ENCODE measurements around the gene LCMT2. TPM values are rescaled to one million over a fixed set of nuclear protein-coding genes. Genes with fewer than 3 reads are reported as not detected.

LCMT2 gene
- total RNA-seq, 4 donors from 2014 or later = 4.0 to 14.4 (median 9.8) TPM

- WGBS, 2 donors = 89% methylated on average over 12 of the region's 12 CpGs
- Histone ChIP-seq H3K4me3 (no peak overlapping the region), H3K36me3 (no peaks in the 10 kb centered on the region), H3K27me3 (peaks cover 0 to 7% of the 10 kb centered on the region in 2 donors), H3K4me1 (no peaks in the 10 kb centered on the region), H3K27ac (no peak overlapping the region), H3K9me3 (no peaks in the 10 kb centered on the region)
- TF ChIP-seq, protein P1, sequence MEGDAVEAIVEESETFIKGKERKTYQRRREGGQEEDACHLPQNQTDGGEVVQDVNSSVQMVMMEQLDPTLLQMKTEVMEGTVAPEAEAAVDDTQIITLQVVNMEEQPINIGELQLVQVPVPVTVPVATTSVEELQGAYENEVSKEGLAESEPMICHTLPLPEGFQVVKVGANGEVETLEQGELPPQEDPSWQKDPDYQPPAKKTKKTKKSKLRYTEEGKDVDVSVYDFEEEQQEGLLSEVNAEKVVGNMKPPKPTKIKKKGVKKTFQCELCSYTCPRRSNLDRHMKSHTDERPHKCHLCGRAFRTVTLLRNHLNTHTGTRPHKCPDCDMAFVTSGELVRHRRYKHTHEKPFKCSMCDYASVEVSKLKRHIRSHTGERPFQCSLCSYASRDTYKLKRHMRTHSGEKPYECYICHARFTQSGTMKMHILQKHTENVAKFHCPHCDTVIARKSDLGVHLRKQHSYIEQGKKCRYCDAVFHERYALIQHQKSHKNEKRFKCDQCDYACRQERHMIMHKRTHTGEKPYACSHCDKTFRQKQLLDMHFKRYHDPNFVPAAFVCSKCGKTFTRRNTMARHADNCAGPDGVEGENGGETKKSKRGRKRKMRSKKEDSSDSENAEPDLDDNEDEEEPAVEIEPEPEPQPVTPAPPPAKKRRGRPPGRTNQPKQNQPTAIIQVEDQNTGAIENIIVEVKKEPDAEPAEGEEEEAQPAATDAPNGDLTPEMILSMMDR (IDR thresholded peaks at IDR 0.05) = no peak
- TF ChIP-seq POLR2A (IDR thresholded peaks at IDR 0.05) (no peak), EP300 (IDR thresholded peaks at IDR 0.05) (no peak)
- no peak for DNase-seq (ENCODE audit: low spot score in 2 of 2)
Measured at GRCh38 chr15:43281926-43282602, 48.3 kb downstream of the LCMT2 start.

DNA sequence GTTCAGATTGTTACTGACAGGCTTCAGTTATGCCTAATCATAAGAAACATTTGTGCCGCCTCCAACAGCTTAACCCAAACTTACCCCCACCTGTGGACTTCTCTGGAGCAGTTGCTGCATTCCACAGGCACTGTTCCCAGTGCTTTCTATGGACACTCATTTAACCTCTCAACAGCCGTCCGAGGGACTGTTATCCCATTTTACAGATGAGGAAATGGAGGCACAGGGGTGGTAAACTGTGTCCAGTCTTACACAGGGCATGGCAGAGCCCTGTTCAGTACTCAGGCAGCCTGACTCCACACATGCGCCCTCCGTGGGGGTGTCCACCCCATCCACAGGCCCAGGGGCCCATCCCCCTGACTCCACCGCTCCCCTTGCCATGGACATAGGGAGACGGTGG, 49.4 kb downstream of the LCMT2 start:
- Histone ChIP-seq H3K4me3 (no peak overlapping the region), H3K4me1 (no peaks in the 10 kb centered on the region), H3K27ac (no peak overlapping the region), H3K27me3 (peaks cover 0 to 17% of the 10 kb centered on the region in 2 donors), H3K36me3 (no peaks in the 10 kb centered on the region), H3K9me3 (no peaks in the 10 kb centered on the region)
- WGBS, 2 donors = 69 to 78% methylated on average over 7 of the region's 7 CpGs
- no peak for DNase-seq (ENCODE audit: low spot score in 2 of 2)
- TF ChIP-seq POLR2A (IDR thresholded peaks at IDR 0.05) (no peak), EP300 (IDR thresholded peaks at IDR 0.05) (no peak)
- TF ChIP-seq, protein P1 (IDR thresholded peaks at IDR 0.05) = no peak

DNA sequence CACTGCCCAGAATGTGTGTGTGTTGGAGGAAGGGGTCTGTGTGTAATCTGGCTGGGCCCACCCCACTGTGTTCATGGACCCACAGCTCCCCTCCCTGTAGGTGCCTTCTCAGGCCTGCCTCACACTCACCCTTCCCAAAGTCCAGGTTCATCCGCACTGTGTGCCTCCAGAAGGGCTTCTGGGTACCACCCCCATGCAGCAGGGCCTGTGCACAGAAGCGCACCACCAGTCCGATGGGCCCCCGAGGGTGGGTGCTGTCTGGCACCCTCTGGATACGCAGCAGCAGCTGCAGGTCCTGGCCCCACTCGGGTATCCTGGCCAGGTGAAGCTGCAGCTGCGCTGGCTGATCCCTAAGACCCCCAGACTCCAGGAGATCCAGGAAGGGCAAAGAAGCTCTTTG, 50.9 kb downstream of the LCMT2 start:
- 87 to 92% methylated on average over 5 to 7 of the region's 7 CpGs for WGBS, 2 donors
- Histone ChIP-seq H3K27me3 (peaks cover 0 to 18% of the 10 kb centered on the region in 2 donors), H3K36me3 (no peaks in the 10 kb centered on the region), H3K27ac (no peak overlapping the region), H3K4me1 (no peaks in the 10 kb centered on the region), H3K4me3 (no peak overlapping the region), H3K9me3 (no peaks in the 10 kb centered on the region)
- DNase-seq (ENCODE audit: low spot score in 2 of 2) = no peak
- no peak for TF ChIP-seq EP300 (IDR thresholded peaks at IDR 0.05)
- TF ChIP-seq, protein P1 (IDR thresholded peaks at IDR 0.05) = no peak
- TF ChIP-seq POLR2A (IDR thresholded peaks at IDR 0.05) = no peak

- Histone ChIP-seq H3K27ac (no peak overlapping the region), H3K9me3 (no peaks in the 10 kb centered on the region), H3K27me3 (peaks cover 0 to 23% of the 10 kb centered on the region in 2 donors), H3K4me3 (no peak overlapping the region), H3K4me1 (no peaks in the 10 kb centered on the region), H3K36me3 (no peaks in the 10 kb centered on the region)
- TF ChIP-seq, protein P1 (IDR thresholded peaks at IDR 0.05) = no peak
- no peak for TF ChIP-seq EP300 (IDR thresholded peaks at IDR 0.05)
- no peak for TF ChIP-seq POLR2A (IDR thresholded peaks at IDR 0.05)
- DNase-seq (ENCODE audit: low spot score in 2 of 2) = no peak
- WGBS, 2 donors = 79 to 83% methylated on average over 11 of the region's 11 CpGs
Measured at GRCh38 chr15:43278869-43279268, 51.5 kb downstream of the LCMT2 start.

- no peak for DNase-seq (ENCODE audit: low spot score in 2 of 2)
- TF ChIP-seq EP300 (IDR thresholded peaks at IDR 0.05) (no peak), POLR2A (IDR thresholded peaks at IDR 0.05) (no peak)
- TF ChIP-seq, protein P1 (IDR thresholded peaks at IDR 0.05) = no peak
- 50 to 60% methylated on average over 4 of the region's 4 CpGs for WGBS, 2 donors
- peaks cover 0 to 2% (median 0%) of the 10 kb centered on the region in 4 donors for H3K9me3 ChIP-seq
- no peaks in the 10 kb centered on the region for H3K4me1 ChIP-seq
- H3K27me3 ChIP-seq = peaks cover 0 to 24% of the 10 kb centered on the region in 2 donors
- H3K4me3 ChIP-seq = no peak overlapping the region
- no peak overlapping the region for H3K27ac ChIP-seq
- H3K36me3 ChIP-seq = no peaks in the 10 kb centered on the region
Measured at GRCh38 chr15:43277901-43278300, 52.5 kb downstream of the LCMT2 start.

All from tibial nerve (tissue), 4 donors.